Psoas muscle (tissue), 8 donors: ENCODE measurements around the gene GALNT16. TPM values are rescaled to one million over a fixed set of nuclear protein-coding genes. Genes with fewer than 3 reads are reported as not detected.
A peak's percentile ranks its signal among the peaks of the same experiment; 100 is the strongest.
"Not testable (repeated sequence)": the region's sequence is repeated elsewhere in the genome, so short reads cannot be mapped to it uniquely, and the experiment has no call there.

Experiments used
- ATAC-seq, 4 donors: fragments of 200-7000 bp; cut with Tn5 transposase; one replicate each; pipeline ENCODE4 v1.9.1; 2020; ENCODE audit warnings: moderate library complexity in 3 of 4, mild to moderate bottlenecking in 2 of 4
- DNase-seq, 2 donors: peaks; one replicate each; pipeline ENCODE4 v3.0.0-alpha.2; 2020
- H3K27ac ChIP-seq: fragments of 200-600 bp; one replicate; pipeline ENCODE4 v1.8.0; 2022
- H3K27me3 ChIP-seq, 3 donors: fragments of 200-600 bp in 1 of 3; one replicate each; pipeline versions ENCODE4 v1.6.1 to v1.8.0; 2013 to 2022; ENCODE audit warnings: low read length in 2 of 3, mild to moderate bottlenecking in 2 of 3, moderate library complexity in 1 of 3; ENCODE audit not compliant: insufficient read depth in 3 of 3
- H3K36me3 ChIP-seq, 2 donors: fragments of 200-600 bp in 1 of 2; one replicate each; pipeline versions ENCODE4 v1.6.1 to v1.8.0; 2013 to 2022; ENCODE audit warnings: low read depth in 1 of 2, mild to moderate bottlenecking in 1 of 2, moderate library complexity in 1 of 2; ENCODE audit not compliant: insufficient read depth in 1 of 2
- H3K4me1 ChIP-seq: fragments of 200-600 bp; one replicate; pipeline ENCODE4 v1.8.0; 2022
- H3K4me3 ChIP-seq: fragments of 200-600 bp; one replicate; pipeline ENCODE4 v1.8.0; 2022; ENCODE audit warnings: mild to moderate bottlenecking
- H3K9me3 ChIP-seq: fragments of 200-600 bp; one replicate; pipeline ENCODE4 v1.8.0; 2022
- CTCF ChIP-seq: fragments of 200-600 bp; IDR thresholded peaks from one replicate; pipeline ENCODE4 v1.8.0; 2022; ENCODE audit warnings: antibody characterized with exemption
- WGBS, 3 donors: extraction: QIAGEN DNeasy Blood & Tissue Kit; methylation state at CpG; one replicate each; pipeline versions ENCODE4 v1.1.6 to v1.1.7; 2013; 5-methylcytosine and 5-hydroxymethylcytosine counted together
- intact Hi-C, 2 donors: fragments of 100-400 bp; cut with DNase I; formaldehyde crosslinking; loops; one replicate each; pipeline versions ENCODE4 v1.11.0 to v1.14.2; 2022
- polyA plus RNA-seq, 3 donors: library from polyadenylated mRNA; stranded (reverse); fragments of 200-250 nt; gene quantifications; one replicate each; pipeline ENCODE4 v1.2.3, GENCODE V29; 2013
- total RNA-seq, 4 donors: library from RNA; stranded (reverse); fragmentation: NEBNext Ultra II Directional in 2 of 4; extraction: Animal tissue kit (Norgen Biotek cat#: 25700) in 2 of 4; gene quantifications; one replicate each; pipeline versions ENCODE4 v1.2.1 to v1.2.4, GENCODE V29; 2021 to 2023
- donor health status: healthy with polysubstance abuse.
- donor health status: DM: no; HTN: no; CAD: no; lungs with moderate emphysema.
- donor health status: Bipolar disorder and iron deficiency.
- donor health status: healthy.
- donor health status: DM: yes; HTN: yes; CAD: no.
- donor health status: DM: no; HTN: no; CAD: no.
- donor health status: DM: no; HTN: no; CAD: no.
- donor health status: DM: yes; HTN: yes; CAD: no.

GALNT16 gene
- total and polyA plus RNA-seq, 7 donors = 0.83 to 2.6 (median 1.7) TPM

DNA sequence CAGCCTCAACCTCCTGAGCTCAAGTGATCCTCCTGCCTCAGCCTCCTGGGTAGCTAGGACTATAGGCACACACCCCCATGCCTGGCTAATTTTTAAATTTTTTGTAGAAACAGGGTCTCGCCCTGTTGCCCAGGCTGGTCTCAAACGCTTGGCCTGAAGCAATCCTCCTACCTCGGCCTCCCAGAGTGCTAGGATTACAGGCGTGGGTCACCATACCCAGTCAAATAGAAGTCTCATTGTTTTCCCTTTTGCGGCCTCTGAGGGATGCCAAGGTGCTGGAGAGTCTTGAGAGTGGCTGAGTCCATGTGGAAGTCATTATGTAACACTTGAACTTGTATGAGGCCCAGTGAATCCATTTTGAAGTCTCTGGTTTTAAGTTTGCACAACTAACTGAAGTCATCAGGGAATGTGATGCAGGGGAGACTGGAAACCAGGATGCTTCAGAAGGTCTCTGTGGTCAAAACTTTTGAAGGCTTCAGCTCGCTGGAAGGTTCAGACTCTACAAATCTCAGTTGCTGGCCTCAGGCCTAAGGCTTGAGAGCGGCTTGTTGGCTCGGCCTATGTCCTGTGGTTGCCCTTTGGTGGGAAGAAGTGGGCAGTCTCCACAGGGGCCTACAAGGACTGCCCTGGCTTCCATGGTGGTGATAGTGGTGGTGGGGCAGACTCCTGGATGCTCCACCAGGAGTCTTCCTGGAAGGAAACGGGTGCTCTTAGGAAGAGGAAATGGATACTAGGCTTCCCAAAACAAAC, 29.2 kb downstream of the GALNT16 start:
- 94 to 97% (median 96%) methylated on average over 9 of the region's 9 CpGs for WGBS, 3 donors
- Histone ChIP-seq H3K4me1 (no peaks in the 10 kb centered on the region), H3K9me3 (no peaks in the 10 kb centered on the region), H3K36me3 (no peaks in the 10 kb centered on the region), H3K27ac (peak overlapping the region; percentile 50), H3K27me3 (no peaks in the 10 kb centered on the region), H3K4me3 (no peak overlapping the region)
- intact Hi-C loops = no loop called here
- no peak for TF ChIP-seq CTCF
- no peak for DNase-seq
- ATAC-seq = no peak

DNA sequence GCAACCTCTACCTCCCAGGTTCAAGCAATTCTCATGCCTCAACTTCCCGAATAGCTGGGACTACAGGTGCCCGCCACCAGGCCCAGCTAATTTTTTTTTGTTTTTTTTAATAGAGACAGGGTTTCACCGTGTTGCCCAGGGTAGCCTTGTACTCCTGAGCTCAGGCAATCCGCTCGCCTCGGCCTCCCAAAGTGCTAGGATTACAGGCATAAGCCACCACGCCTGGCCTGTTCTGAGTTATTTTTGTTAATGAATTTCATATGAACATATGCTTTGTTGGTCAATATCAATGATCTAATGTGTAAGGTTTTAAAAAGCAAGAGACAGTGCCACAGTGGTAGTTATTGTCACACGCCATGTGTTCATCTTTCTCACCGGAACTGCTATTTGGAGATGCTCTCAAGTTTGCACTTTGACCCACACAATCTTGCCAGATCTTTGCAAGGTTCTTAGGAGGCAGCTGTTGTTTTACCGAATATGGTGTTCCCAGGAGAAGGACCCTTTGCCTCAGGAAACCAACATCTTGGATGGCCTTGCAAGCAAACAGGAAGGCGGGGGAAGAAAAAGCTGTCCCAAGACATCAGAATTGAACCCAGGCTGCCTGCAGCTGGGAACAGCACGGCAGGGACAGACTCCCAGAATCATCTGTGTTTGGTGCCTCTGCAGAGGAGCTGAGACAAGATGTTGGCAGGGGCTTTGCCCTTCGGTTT, 30.0 kb downstream of the GALNT16 start:
- WGBS, 3 donors = 63 to 71% (median 63%) methylated on average over 13 of the region's 13 CpGs
- Histone ChIP-seq H3K36me3 (no peaks in the 10 kb centered on the region), H3K27me3 (no peaks in the 10 kb centered on the region), H3K9me3 (no peaks in the 10 kb centered on the region), H3K27ac (peak overlapping the region; percentile 55), H3K4me3 (no peak overlapping the region), H3K4me1 (no peaks in the 10 kb centered on the region)
- TF ChIP-seq CTCF = no peak
- intact Hi-C loops = no loop called here
- DNase-seq (no peak), ATAC-seq (peak in 3 of 4 donors; percentile 27 to 45 (median 37))

DNA sequence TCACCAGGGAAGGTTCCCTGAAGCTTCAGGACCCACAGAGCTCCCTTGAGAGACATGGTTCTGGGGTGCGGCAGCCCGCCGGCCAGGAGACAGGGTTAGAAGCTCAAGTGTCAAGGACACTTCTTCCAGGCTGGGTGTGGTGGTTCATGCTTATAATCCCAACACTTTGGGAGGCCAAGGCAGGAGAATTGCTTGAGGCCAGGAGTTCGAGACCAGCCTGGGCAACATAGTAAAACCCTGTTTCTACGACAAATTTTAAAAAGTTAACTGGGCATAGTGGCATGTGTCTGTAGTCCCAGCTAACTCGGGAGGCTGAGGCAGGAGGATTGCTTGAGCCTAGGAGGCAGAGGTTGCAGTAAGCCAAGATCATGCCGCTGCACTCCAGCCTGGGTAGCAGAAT, 30.9 kb downstream of the GALNT16 start:
- WGBS, 3 donors = 89 to 95% (median 93%) methylated on average over 7 of the region's 7 CpGs
- H3K27me3 ChIP-seq, H3K9me3 ChIP-seq, intact Hi-C loops, H3K4me1 ChIP-seq, H3K4me3 ChIP-seq, DNase-seq, H3K36me3 ChIP-seq, ATAC-seq: not testable (repeated sequence)
- peak overlapping the region; percentile 55 for H3K27ac ChIP-seq

DNA sequence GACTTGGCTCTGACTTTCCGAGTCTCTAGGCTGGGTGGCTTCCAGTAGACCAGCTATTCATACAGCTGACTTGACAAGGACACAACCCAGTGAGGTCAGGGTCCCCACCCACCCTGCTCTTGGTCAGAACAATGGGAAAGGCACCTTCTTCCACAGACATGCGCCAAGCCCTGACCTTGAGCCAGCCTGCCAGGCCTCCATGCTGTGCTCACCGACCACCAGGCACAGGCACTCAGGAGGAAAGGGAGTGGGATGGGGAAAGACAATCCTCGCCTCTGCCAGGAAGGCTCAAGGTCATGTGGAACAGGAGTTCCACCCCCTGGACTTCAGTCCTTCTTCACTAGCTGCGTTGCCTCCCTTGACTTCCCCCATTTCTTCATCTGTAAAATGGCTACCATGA, 31.4 kb downstream of the GALNT16 start:
- H3K4me1 ChIP-seq = no peaks in the 10 kb centered on the region
- no peak for DNase-seq
- H3K4me3 ChIP-seq = no peak overlapping the region
- TF ChIP-seq CTCF = no peak
- intact Hi-C loops = no loop called here
- H3K27me3 ChIP-seq = no peaks in the 10 kb centered on the region
- 54 to 66% (median 57%) methylated on average over 5 of the region's 5 CpGs for WGBS, 3 donors
- ATAC-seq = no peak
- H3K9me3 ChIP-seq = no peaks in the 10 kb centered on the region
- no peaks in the 10 kb centered on the region for H3K36me3 ChIP-seq
- H3K27ac ChIP-seq = no peak overlapping the region

GRCh38 chr14:69291891-69292561, 32.1 kb downstream of the GALNT16 start:
- WGBS, 3 donors = 55 to 71% (median 63%) methylated on average over 5 of the region's 5 CpGs
- Histone ChIP-seq H3K27me3 (no peaks in the 10 kb centered on the region), H3K36me3 (no peaks in the 10 kb centered on the region), H3K27ac (no peak overlapping the region), H3K9me3 (no peaks in the 10 kb centered on the region), H3K4me3 (no peak overlapping the region), H3K4me1 (no peaks in the 10 kb centered on the region)
- ATAC-seq (no peak), DNase-seq (no peak)
- TF ChIP-seq CTCF = no peak
- intact Hi-C loops = no loop called here
